NCI-H2081 (cell line): Measurements from ENCODE around the gene HEXD.
"Not testable (repeated sequence)": the region's sequence is repeated elsewhere in the genome, so short reads cannot be mapped to it uniquely, and the experiment has no call there.

Experiments
- DNase-seq, 2 experiments: peaks; one replicate each; lab custom pipeline; 2025; lab: John Stamatoyannopoulos, UW

The HEXD gene

GRCh38 chr17:82440991-82441627, 23.0 kb downstream of the HEXD start:
- no peak for DNase-seq

- DNase-seq: no peak
Observed at GRCh38 chr17:82441691-82442487, 23.7 kb downstream of the HEXD start.

GRCh38 chr17:82442643-82443464, 24.7 kb downstream of the HEXD start:
- no peak for DNase-seq

GRCh38 chr17:82443465-82444283, 25.5 kb downstream of the HEXD start:
- no peak for DNase-seq

GRCh38 chr17:82444284-82444893, 26.2 kb downstream of the HEXD start:
- DNase-seq: no peak

- DNase-seq: no peak
Observed at GRCh38 chr17:82444941-82445521, 26.9 kb downstream of the HEXD start.

GRCh38 chr17:82445542-82445941, 27.4 kb downstream of the HEXD start:
- no peak for DNase-seq

GRCh38 chr17:82446124-82446523, 28.0 kb downstream of the HEXD start:
- DNase-seq: no peak

- DNase-seq: no peak
Observed at GRCh38 chr17:82446649-82447048, 28.5 kb downstream of the HEXD start.

GRCh38 chr17:82447876-82448275, 29.7 kb downstream of the HEXD start:
- DNase-seq: no peak

GRCh38 chr17:82449131-82449882, 31.2 kb downstream of the HEXD start:
- DNase-seq: no peak

GRCh38 chr17:82449883-82450356, 31.8 kb downstream of the HEXD start:
- no peak for DNase-seq

- peak; percentile 90 to 96 for DNase-seq
Observed at GRCh38 chr17:82450357-82451106, 32.4 kb downstream of the HEXD start, which contains the start of gene CYBC1. TSS of gene CYBC1 (minus strand) at chr17:82450752. CDS start at chr17:82449254, 1,498 bp downstream.

GRCh38 chr17:82452162-82452561, 34.0 kb downstream of the HEXD start:
- no peak for DNase-seq

- DNase-seq: not testable (repeated sequence)
Observed at GRCh38 chr17:82453151-82453550, 35.0 kb downstream of the HEXD start.

- not testable (repeated sequence) for DNase-seq
Observed at GRCh38 chr17:82453706-82454105, 35.6 kb downstream of the HEXD start.

GRCh38 chr17:82457073-82457928, 39.2 kb downstream of the HEXD start:
- no peak for DNase-seq

- peak in 1 of 2 experiments; percentile 95 for DNase-seq
Observed at GRCh38 chr17:82457929-82458178, 39.7 kb downstream of the HEXD start.
